NCI-H1694 (cell line): ENCODE measurements around the gene DPP4.
"Not testable (repeated sequence)": the region's sequence is repeated elsewhere in the genome, so short reads cannot be mapped to it uniquely, and the experiment has no call there.

Experiments
- DNase-seq: peaks from one replicate; lab custom pipeline; 2025; lab: John Stamatoyannopoulos, UW

The DPP4 gene

GRCh38 chr2:161988589-161988988 lies 85.4 kb downstream of the DPP4 start:
- no peak for DNase-seq

DNA sequence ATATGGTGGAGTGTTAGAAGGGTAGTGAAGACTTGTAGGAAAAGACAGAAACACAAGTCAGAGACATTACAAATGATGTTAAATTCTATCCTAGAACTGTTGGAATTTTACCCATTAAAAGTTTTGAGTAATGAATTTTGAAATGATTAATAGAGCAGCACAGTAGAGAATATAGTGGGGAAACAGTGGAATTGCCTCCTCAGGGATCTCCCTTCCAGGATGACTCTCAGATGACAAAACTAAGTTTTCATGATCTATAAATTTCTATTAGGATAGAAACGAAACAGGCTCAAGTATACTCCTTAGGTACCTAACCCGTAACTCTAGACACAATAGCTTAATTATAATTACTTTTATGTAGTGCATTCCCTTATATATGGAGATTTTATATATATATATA lies 86.7 kb downstream of the DPP4 start:
- DNase-seq, result no peak

DNA sequence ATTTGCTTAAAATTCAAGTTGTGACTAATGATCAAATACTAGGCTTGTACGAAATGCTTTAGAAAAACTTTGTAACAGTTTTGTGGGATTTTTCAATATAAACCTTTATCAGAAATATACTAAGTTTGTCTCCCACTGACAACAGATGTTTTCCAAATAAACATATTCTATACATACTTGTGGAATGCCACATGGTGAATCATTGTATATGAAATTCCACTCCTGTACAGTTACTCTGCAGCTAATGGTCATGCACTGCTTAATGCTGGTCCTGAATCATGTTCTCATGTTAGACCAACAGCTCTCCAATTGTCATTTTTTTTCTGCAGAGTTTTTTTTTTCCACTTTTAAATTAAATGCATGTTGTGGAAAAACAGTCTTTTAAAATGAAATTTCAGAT lies 90.1 kb downstream of the DPP4 start:
- no peak for DNase-seq

- no peak for DNase-seq
Measured at GRCh38 chr2:161983331-161983651, 90.7 kb downstream of the DPP4 start.

- DNase-seq, result no peak
Measured at GRCh38 chr2:161982548-161983330, 91.3 kb downstream of the DPP4 start.

- peak; percentile 46 for DNase-seq
Measured at GRCh38 chr2:161981679-161982250, 92.2 kb downstream of the DPP4 start.

GRCh38 chr2:161980976-161981375 lies 93.0 kb downstream of the DPP4 start:
- DNase-seq, result no peak

GRCh38 chr2:161979490-161979889 lies 94.5 kb downstream of the DPP4 start:
- no peak for DNase-seq

GRCh38 chr2:161977926-161978325 lies 96.1 kb downstream of the DPP4 start:
- DNase-seq, result not testable (repeated sequence)

DNA sequence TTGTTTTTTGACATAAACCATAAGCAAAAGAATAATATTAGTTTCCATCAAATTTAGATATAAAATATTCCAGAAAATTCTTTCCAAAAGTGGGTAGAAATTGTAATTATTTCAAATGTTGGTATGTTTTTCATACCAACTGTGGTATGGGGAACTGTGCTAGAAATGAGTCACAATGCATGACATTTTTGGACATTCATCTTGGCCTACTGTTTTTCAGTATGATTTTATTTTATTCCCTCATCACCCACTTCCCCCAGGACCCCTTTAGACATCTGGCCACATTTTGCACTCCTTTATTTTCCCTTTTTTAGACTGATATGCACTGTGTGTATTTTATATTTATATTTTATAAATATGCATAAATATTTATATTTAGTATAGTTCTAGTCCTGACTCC lies 97.1 kb downstream of the DPP4 start:
- DNase-seq, result no peak

GRCh38 chr2:161976295-161976694 lies 97.7 kb downstream of the DPP4 start:
- DNase-seq, result no peak

GRCh38 chr2:161975813-161976160 lies 98.2 kb downstream of the DPP4 start:
- no peak for DNase-seq

- no peak for DNase-seq
Measured at GRCh38 chr2:161975062-161975812, 98.8 kb downstream of the DPP4 start.

- no peak for DNase-seq
Measured at GRCh38 chr2:161974461-161974860, 99.6 kb downstream of the DPP4 start.

- no peak for DNase-seq
Measured at GRCh38 chr2:161972866-161973265, 101.1 kb downstream of the DPP4 start.

- no peak for DNase-seq
Measured at GRCh38 chr2:161972232-161972631, 101.8 kb downstream of the DPP4 start.

- DNase-seq, result no peak
Measured at GRCh38 chr2:161971551-161971950, 102.5 kb downstream of the DPP4 start.

DNA sequence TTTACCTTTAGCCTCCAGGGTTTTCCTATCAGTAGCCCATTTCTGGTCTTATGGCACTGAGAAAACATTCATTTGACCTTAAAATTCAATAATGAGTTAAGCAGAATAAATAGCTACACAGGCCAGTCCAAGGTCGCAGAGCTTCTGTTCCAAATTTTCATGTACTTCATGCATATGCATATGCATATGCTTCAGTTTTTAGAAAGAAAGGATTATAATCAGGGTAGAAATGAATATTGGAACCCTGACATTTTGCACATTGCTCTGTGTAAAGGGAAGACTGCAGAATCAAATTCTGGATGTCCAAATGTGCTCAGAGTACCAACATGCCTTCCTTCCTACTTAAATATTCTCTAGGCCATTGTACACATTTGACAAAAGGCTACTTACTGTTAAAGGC lies 104.9 kb downstream of the DPP4 start:
- no peak for DNase-seq

DNA sequence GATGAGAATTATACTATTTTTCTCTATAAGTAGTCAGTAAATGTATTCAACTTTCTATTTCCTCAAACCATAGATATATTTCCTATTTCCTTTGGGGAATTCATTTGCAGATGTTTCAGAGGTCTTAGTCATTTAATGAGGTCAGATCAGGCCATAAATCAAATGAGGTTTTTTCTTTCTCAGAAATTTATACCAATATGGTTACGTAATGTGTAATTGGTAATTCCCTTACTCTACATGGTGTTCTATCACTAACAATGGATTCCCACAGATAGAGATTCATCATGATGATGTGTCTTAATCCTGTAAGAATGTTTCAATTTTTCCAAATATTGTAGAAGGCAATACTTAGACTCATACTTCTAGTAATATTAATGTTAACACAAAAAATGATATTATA lies 108.0 kb downstream of the DPP4 start:
- no peak for DNase-seq

GRCh38 chr2:161964160-161964559 lies 109.9 kb downstream of the DPP4 start:
- DNase-seq, result no peak

DNA sequence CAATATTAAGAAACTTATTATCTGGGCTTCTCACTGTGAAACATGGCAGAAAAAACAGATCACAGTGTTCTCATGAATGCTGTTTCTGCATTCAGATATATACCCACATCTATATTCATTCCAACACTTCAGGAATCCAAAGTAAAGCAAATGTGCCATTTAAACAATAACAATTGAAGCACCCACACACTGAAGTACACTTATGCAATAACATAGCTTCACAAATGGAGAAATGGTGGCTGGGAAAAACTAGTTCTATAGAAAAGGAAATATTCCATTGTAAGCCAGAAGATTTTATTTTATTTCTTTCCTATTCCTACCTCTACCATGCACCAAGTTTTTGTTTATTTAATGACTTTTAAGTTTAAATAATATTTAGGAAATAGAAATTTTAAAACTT lies 111.9 kb downstream of the DPP4 start:
- DNase-seq, result no peak

DNA sequence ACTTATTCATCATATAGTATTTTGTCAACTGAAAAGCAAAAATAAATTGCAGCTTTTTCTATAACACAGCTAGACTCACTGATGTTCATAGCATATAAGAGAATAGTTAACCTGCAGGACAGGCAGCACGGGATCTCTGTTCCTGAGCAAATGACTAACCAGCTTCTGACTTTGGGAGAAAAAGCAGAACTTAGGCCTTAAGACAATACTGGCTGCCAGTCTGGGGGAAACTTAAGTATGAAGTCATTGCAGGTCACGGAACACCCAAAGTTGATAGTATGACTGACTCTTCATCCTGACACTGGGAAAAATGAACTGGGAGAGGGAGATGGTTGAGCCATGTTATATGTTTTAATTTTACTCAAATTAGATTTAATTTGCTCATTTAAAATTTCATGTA lies 113.0 kb downstream of the DPP4 start:
- DNase-seq, result no peak

- DNase-seq, result no peak
Measured at GRCh38 chr2:161956738-161957137, 117.3 kb downstream of the DPP4 start.

DNA sequence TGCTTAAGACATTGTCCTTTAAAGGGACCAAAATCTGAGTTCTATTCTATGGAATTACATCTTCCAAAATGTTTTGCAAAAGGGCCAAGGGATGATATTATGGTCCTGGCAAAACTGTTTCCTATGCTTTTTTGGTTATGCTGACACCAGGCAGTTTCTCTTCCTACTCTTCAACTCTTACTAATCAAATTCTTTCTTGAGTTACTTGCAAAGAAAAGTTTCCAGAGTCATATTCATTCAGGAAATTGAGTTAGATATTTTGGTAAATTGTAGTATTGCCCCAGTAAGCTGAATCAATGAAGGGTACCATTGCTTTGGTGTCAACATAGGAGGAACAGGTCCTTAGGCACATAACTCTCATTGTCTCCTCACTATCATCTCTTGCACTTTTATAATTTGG lies 118.8 kb downstream of the DPP4 start:
- DNase-seq, result no peak
